GM12801 (cell line): Measurements from ENCODE around the gene EZR.

Experiments used
- CTCF ChIP-seq: IDR thresholded peaks from one replicate; pipeline ENCODE4 v1.5.1; 2011; ENCODE audit warnings: control low read depth; ENCODE audit not compliant: insufficient read length; ENCODE audit errors: extremely low read depth

Gene EZR

GRCh38 chr6:158722176-158722729, 96.9 kb downstream of the EZR start:
- no peak for TF ChIP-seq CTCF

GRCh38 chr6:158718461-158719046, 100.6 kb downstream of the EZR start:
- TF ChIP-seq CTCF = no peak

- TF ChIP-seq CTCF = no peak
Measured at GRCh38 chr6:158717341-158718330, 101.5 kb downstream of the EZR start.
